KG1 (cell line): ENCODE data around the gene ARHGEF16.
A peak's percentile ranks its signal among the peaks of the same experiment; 100 is the strongest.

Experiments
- DNase-seq: peaks from one replicate; lab custom pipeline; 2025; lab: John Stamatoyannopoulos, UW

Gene ARHGEF16

DNA sequence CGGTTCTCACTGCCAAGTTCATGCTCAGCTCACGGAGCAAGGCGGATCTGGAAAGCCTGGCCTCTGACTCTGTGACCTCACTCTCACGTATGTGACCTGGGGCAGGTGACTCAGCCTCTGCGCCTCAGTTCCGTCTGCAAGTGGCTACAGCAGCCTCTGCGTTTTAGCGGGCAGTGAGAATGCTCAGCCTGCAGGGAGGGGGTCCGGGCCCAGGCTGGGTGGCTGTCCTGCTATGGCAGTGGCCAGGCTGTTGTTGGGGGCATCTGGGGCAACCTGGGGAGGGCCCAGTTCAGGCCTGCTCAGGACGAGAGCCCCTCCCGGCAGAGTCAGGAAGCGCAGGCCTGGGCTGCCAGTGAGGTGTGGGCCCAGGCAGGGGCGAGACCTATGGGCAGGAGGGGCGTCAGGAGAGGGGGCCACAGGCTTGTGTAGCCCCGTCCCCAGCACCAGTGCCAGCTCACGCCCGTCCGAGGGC is 27.9 kb downstream of the ARHGEF16 start:
- DNase-seq, result no peak

DNA sequence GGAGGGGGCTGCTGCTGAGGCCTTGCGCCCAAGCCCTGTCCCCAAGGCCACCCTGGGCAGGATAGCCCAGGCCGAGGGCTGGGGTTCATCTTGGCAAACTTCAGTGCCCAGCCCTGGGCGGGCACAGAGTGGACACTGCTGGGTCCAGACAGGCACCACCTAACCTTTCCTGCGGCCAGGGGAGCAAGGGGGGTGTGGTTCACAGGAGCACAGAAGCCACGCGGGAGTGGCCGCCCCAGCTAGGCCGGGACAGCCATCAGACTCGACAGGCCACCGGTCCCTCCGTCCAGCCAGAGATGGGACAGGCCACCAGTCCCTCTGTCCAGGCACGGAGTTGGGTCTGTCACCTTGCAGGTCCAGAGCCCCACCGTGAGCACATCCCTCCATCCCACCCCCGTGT is 28.9 kb downstream of the ARHGEF16 start:
- DNase-seq, result no peak

DNA sequence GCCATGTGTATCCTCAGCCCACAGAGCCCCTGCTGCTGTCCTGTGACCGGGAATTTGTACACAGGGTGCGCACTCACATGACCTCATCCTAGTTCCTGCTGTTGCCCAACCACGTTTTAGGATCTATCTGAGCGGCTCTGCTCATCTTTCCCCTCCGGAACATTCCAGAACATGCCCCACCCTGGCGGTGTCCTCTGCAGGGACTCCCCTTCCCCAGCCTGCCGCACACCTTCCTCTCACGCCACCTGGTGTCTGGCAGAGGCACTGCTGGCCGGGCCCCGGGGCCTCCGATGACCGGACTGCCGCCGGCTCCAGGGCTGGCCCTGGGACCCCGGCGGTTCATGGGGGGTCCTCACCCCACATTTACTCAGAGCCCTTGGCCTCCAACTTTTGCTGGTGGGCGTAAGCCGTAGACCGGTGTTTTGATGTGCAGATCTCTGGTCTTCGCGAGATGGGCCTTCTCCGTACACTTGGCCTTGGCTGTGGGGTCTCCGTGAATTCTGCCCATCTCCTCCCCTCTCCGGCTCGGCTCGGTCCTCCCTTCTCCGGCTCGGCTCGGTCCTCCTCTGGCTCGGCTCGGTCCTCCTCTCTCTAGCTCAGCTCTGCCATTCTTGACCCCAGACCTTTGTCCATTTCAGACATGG is 29.5 kb downstream of the ARHGEF16 start:
- DNase-seq, result no peak

DNA sequence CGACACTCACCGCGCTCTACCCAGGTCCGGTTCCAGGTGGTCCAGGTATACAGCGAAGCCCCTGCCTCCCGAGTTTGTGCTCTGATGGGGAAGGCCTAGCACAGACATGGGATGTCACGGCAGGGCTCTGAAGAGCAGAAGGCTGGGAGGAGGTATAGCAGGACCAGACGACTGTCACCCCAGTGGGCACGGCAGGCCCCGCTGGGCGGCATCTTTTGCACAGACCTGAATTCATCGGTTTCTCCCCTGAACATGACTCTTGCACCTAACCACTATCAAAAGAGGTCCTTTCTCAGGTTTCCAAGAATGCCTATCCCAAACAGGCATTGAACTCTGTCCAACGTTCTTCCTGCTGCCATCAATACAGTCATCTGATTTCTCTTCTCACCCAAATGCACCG is 30.6 kb downstream of the ARHGEF16 start:
- no peak for DNase-seq

DNA sequence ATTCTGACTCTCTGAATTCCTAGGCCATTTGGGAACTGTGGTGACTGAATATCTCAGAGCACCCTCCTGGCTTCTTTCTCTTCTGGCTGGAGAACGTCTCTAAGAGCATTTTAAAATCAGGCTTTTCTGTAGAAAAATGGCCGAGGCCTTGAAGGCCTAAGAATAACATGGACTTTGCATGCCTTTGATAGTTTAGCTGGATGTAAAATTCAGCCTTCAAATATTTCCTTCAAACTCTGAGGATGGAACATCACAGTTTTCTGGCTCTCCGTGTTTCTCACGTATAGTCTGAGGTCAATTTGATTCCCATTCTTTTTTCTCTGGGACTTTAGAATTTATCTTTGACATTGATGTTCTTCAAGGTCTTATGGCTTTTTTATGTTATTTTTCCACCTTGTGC is 34.0 kb downstream of the ARHGEF16 start:
- no peak for DNase-seq

DNA sequence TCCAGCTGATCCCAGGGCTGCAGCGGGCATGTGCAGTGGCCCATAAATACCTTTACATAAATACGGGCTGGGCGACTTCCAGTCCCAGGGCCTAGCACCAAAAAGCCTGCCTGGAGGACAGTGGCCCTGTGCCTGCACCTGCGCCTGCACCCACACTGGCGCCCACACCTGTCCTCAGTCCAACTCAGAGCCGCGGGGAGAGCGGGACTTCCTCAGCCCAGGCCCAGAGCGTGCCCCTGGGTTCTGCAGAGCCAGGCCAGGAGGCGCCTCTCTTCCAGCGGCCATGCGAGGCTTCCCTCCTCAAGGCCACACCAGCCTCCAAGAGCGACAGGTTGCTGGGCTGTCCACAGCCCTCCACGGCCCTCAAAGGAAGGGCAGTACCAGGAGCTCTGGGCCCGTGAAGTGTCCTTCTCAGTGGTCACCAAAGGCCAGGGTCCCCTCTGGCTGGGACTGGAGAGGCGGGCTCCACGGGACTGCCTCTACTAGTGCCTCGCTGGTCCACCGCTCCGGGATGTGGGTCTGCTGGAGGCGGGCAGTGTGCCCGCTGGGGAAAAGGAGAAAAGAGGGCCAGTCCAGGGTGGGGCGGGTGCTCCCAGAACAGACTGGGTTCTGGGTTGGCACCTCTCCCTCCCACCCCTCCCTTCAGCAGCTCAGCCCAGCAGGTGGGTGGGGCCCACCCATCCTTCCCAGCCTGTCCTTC is 35.7 kb downstream of the ARHGEF16 start:
- no peak for DNase-seq

DNA sequence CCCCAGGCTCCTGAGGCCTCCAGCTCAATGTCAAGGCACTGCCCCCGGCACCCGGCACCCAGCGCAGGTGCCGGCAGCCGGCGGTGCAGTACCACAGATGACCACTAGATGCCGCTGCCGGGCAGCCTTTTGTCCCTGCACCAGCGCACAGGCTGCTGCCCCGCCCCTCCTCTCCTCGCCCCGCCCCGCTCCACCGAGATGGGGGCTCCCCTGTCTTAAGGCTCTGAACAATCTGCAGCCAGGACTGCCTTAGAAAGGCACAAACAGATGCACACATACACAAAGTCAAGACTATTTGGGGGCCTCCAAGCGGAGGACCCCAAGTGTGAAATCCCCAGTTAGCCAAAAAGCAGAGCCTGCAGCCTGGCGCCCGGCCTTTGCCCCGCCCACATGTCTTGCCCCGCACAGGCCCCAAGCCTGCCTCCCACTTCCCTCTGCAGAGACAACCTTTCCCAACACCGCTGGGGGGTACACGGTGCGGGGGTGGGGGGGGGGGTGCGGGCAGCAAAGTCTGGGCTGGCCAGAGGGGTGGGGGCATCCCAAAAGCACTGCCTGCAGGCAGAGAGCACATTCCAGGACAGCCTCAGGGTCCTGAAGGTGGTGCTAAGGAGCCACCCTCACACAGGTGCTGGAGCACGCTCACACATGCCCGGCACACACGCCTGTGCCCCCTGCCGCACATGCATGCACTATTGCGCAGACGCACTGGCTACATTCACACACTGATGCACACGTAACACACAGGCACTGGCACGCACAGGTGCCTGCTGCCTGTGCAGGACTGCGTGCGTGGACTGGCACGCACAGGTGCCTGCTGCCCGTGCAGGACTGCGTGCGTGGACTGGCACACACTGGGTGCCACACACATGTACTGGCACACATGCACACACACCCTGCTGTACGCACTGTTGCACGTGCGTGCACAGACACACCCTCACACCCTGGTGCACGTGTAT is 37.1 kb downstream of the ARHGEF16 start:
- DNase-seq, result peak; percentile 16

DNA sequence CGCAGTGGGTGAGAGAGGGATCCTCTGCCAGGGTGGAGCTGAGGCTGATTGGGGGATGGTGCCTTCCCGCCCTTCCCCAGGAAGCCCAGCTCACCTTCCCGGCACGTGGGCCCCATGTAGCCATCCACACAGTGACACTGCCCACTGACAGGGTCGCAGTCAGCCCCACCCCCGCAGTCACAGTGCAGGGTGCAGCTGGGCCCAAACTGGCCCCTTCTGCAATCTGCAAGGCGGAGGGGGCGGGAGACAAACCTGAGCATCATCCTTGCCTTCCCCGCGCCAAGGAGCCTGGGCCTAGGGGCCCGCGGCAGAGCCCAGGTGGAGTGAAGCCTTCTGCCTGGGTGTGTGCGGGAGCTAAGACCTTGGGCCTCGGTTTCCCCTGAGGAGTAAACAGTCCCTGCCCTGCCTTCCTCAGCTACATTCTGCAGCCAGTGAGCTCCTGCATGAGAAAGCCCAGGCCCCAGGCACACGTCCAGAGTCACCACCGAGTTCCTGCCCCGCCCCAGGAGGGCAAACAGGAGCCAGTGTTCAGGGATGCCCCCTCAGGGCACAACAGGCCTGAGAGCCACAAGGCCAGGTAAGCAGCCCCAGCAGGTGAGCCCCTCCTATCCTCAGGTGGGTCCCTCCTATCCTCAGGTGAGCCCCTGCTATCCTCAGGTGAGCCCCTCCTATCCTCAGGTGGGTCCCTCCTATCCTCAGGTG is 38.2 kb downstream of the ARHGEF16 start:
- DNase-seq, result no peak

DNA sequence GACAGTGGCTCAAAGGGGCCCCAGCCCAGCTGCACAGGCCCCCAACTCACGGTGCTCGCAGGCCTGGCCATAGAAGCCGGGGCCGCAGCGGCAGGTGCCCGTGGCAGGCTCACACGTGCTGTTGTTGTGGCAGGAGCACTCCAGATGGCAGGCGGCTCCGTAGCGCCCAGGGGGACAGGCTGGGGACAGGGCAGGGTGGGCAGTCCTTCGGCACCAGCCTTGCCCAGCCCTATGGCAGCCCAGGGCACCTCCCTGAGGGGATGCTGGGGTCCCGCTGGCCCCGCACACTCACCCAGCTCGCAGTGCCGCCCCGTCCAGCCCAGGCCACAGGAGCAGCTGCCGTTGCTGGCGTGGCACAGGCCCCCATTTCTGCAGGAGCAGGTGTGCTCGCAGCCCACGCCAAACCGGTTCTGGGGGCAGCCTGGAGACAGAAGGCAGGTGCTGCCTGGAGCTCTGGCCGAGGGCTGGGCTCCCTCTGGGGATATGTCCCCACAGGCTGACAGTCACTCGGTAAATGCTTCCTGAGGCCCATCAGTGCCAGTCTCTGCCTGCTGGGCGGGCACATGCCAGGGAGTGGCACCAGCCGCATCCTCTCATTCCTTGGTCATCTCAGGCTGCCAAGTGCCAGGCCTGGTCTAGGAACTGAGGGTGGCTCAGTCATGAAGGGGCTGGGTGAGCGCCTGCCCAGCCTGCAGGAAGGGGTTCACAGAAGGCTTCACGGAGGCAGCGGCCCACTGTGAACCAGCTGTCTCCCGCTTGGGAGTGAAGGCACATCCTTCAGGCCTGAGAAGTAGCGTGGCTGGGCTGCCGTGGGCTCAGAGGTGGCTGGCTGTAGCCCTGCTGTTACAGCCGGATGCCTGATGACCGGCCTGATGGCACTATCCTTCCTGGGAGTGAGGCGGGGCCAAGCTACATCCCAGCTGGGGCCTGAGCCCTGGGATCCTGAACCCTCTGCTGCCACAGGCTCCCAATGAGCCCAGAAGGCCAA is 40.1 kb downstream of the ARHGEF16 start:
- no peak for DNase-seq

DNA sequence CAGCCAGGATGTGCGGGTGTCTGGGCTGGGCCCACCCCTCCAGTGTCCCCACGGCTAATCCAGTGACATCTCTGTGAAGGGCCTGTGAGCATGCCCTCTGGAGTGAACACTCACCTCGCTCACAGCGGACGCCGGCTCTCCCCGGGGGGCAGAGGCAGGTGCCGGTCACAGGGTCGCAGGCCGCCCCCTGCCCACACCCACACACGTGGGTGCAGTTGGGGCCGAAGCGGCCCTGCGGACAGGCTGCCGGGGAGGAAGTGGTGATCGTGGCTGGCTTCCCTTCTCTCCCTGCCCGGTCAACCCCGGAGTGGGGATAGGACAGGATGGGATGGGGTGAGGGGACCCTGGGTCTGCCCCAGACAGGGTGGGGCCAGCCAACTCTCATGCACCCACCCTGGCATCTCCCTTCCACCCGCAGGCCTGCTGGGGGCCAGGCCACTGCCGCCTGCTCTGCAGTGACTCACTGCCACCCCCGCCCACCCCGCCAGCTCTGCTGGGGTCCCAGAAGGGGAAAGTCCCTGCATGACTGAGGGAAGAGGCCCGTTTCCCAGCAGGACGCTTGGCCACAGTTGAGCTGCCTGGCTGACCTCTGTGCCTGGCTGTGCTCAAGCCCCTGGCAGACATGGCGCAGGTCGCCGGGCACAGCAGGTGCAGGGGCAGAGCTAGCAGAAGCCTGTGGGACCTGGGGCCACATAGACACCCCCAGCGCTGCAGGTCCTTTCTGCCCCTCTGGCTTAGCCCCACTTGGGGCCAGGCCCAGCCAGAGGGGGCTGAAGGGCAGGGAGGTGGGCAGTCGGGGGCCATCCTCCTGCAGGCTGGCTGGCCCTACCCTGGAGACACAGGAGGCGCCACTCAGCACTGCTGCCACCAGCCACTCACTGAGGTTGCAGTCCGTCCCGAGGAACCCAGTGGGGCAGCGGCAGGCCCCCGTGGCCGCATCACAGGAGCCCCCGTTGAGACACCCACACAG is 41.6 kb downstream of the ARHGEF16 start:
- DNase-seq, result no peak

DNA sequence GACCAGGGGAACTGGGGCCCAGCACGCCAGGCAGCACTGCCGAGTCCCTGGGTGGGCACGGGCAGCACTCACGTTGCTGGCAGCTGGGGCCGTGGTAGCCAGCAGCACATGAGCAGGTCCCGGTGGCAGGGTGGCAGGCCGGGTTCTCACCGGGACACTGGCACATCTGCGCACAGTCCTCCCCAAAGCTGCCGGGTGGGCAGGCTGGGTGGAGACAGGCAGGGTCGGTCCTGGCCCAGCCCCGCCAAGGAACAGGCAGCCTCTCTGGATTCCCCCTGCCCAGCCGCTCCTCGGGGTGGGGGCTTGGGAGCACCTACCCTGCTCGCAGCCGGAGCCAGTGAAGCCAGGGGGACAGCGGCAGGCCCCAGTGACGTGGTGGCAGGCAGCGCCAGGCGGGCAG is 42.5 kb downstream of the ARHGEF16 start:
- DNase-seq, result no peak

DNA sequence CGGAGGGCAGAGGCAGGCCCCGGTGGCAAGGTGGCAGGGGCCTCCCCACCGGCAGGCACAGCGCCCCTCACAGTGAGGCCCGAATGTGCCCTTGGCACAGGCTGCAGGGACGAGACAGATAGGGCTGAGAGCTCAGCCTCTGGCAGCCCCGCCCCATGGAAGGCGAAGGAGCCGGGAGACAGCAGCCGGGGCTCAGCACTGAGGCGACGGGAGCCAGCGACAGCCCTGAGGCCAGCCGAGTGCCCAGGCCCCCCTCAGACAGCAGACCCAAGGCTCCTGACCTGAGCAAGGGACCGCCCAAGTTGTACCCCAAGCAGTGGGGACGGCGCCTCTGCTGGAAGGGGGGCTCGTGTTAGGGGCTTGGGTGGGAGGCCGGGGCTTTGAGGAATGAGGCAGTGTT is 43.1 kb downstream of the ARHGEF16 start:
- no peak for DNase-seq

DNA sequence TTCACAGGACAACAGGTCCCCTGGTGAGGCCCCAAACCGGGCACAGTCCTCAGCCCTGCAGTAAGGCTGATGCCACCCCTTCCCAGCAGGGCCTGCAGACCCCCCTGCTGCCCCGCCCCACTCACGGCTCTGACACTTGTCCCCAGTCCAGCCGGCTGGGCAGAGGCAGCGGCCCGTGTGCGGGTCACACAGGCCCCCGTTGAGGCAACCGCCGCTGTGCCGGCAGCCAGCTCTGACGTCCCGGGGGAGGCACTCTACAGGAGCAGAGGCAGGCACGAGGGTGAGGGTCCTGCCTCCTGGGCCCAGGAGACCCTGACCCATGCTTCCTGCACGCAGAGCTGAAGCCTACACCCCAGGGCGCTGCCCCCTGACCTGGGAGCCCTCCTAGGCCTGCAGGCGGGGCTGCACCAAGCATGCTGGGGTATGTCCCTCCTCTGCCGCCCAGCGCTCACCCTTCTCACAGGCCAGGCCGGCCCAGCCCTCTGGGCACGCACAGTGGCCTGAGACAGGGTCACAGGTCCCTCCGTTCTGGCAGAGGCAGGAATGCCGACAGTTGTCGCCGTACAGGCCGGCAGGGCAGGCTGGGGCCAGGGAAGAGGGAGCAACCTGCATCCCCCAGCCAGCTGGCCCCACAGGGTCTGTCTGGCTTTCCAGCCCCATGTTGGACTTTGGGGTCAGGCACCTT is 43.9 kb downstream of the ARHGEF16 start:
- DNase-seq, result no peak

DNA sequence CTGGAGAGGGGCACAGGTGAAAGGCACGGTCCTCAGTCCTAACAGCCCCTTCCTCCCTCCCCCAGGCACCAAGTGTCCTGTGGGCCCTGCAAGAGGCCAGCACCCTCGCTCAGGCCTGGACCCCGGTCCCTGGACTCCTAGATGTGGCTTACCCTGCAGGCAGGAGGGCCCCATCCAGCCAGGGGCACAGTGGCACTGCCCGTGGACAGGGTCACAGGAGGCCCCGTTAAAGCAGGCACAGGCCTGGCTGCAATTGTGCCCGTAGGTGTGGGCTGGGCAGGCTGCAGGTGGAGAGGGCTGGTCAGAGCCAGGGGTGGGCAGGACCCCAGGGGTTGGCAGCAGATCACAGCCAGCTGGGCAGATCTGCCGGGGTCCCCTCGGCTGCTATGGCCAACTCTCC is 44.5 kb downstream of the ARHGEF16 start:
- DNase-seq, result no peak

DNA sequence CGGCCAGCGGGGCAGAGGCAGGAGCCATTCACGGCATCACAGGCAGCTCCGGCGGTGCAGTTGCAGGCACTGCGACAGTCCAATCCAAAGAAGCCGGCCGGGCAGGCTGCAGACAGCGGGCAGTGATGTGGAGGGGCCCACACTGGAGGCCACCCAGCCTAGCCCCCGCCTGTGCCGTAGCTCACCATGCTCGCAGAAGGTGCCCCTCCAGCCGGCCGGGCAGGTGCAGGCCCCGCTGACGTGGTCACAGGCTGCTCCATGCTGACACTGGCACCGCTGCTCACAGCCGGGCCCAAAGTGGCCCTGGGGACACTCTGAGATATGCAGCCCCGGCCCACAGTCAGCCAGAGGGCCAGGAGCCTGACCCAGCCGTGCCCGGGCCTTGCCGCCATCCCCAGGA is 45.1 kb downstream of the ARHGEF16 start:
- no peak for DNase-seq

DNA sequence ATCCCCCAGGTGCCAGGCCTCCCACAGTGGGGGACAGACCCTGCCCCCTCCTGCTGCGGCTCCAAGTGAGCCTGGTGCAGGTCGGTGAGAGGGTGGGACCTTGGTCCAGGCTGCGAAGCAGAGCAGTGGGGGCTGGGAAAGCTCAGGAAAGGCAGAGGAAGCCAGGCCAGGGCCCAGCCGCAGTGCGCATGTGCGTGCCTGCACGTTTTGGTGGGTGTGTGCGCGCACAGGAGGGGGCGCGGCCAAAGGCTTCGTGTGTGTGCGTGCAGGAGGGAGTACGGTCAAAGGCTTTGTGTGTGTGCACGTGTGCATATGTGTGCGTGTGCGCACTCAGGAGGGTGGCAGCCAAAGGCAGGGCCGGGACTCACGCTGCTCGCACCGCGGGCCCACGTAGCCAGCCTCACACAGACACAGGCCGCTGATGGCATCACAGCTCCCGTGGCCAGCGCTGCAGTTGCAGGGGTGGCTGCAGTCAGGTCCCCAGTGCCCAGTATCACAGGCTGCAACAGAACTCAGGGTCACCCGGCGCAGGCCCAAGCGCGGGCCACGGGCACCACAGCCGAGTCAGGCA is 45.9 kb downstream of the ARHGEF16 start:
- DNase-seq, result no peak

DNA sequence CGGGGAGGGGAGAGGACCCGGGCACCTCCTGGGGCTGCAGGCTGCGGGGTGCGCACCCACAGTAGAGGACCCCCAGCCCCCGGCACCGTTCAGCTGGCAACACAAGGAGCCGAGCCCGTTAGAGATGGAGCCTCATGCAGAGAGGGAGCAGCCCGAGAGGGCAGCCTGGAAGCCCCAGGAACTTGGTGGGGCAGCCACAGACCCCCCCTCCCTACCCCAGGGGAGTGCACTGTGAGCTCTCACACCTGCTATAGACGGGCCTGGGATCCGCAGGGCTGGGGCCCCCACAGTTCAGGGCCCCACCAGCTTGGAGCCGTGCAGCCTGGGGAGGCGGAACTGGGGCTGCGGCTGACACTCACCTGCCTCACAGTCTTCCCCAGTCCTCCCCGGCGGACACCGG is 47.0 kb downstream of the ARHGEF16 start:
- no peak for DNase-seq

DNA sequence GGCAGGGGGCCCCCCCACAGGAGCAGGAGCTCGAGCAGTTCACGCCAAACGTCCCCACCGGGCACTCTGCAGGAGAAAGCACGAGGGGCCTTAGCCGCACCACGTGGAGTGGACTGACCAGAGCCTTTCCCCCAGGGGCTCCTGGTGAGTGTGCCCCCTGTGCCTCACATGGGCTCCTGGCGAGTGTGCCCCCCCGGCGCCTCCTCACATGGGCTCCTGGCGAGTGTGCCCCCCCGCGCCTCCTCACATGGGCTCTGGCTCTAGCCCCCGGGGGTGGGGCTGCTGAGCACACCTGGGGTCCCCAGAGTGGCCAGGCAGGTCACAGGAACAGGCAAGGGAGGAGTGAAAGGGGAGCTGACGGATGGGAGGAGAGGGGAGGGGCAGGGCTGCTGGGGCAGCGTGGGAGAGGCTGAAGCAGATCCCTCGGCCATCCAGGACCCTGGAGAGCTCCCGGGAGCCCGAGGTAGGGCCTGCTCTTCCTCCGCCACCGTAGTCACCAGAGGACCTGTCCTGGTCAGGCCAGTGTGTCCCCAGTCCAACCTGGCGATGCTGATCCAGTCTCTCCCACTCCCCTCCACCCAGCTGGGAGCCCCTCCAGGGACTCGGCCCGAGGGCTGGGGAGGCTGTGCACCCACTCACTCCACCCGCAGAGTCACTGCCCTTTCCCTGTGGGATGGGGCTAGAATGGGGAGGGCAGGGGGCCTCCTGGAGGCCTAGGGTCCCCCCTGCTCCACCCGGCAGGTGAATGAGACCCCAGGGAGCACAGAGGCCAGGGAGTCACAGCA is 47.6 kb downstream of the ARHGEF16 start:
- DNase-seq, result no peak
